GM19328 (cell line): Measurements from ENCODE around the gene TSG101.

Source experiments
- ATAC-seq: cut with Tn5 transposase; IDR thresholded peaks from one replicate; pipeline ENCODE4 v1.9.1; 2021; ENCODE audit warnings: mild to moderate bottlenecking, moderate library complexity; ENCODE audit not compliant: unreplicated experiment

Gene TSG101

GRCh38 chr11:18493310-18493709 lies 33.4 kb downstream of the TSG101 start:
- ATAC-seq: no peak

GRCh38 chr11:18492888-18493287 lies 33.9 kb downstream of the TSG101 start:
- no peak for ATAC-seq

- no peak for ATAC-seq
These were observed 34.8 kb downstream of the TSG101 start for GRCh38 chr11:18491924-18492323.

- no peak for ATAC-seq
These were observed 35.8 kb downstream of the TSG101 start for GRCh38 chr11:18490736-18491485.

GRCh38 chr11:18490319-18490718 lies 36.4 kb downstream of the TSG101 start:
- no peak for ATAC-seq

DNA sequence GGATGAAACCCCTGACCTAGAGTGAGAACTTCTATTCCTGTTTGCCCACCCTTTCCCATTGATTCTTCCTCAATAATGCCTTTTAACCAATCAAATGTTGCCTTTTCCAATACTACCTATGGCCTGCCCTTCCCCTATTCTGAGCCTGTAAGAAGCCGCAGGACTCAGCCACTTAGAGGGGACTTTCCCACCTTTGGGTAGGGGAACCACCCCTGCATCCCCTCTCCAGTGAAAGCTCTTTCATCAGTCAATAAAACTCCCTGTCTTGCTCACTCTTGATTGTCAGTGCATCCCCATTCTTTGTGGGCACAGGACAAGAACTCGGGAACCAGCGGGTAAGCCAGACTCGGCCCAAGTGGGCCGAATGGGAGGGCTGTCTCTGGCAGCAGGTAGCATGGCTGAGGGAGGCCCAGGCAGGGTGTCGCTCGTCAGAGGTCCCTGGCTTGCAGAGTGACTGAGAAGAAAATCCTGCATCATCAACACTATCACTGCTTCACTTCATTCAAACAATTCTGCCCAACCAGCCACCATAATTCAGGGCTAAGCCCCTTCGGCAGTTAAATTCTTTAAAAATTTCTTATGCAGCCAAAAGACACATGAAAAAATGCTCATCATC lies 40.7 kb downstream of the TSG101 start:
- no peak for ATAC-seq

- no peak for ATAC-seq
These were observed 47.7 kb downstream of the TSG101 start for GRCh38 chr11:18479063-18479462.

DNA sequence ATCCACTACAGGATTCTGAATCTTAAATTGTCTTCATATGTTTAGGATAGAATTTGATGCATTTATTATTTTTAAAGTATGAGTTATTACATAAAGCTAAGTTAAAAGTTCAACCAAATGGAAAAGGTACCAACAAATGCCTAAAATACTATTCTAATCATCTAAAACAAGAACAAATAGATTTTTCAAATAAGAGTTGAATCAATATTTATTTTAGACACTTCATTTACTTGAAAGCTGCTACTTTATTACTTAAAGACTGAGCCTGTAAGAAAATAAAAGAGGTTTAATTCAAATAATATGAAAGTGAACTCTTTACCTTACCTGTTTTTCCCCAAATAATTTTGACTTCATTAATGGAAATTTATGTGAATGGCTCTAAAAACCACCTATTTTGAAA lies 54.2 kb downstream of the TSG101 start:
- no peak for ATAC-seq

DNA sequence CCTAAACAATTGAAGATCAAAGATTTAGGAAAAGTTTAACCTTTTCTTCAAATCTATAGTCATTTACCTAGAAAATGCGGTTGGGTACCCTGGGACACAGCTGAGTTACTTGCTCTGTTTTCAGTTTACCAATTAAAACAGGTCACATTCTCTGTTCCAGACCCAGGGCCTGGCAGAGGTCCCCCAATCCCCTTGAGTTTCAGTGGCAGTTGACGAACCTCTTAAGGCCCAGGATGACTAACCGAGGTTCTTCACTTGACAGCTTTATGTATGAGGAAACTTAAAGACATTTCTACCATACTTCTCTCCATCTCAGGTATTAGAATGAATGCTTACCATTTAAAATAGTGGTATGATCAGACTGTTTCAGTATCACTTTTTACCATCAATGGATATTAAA lies 54.7 kb downstream of the TSG101 start:
- no peak for ATAC-seq

DNA sequence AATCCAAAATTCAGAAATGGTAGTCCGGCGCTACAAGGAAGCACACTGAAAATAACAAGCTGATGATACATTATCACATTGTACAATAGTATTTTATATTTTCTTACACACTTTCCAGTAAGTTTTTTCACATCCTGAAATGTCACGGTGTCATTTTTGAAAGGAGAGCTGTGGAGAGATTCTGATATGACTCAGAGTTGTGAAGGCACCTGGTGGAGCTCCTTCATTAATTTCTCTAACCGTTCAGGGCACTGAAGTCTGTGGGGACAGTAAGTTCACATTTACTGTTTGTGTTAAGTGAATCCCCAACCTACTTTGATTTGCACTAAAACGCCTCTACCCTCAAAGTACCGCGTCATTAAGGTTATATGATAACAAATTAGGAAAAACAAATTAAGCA lies 57.8 kb downstream of the TSG101 start:
- no peak for ATAC-seq

GRCh38 chr11:18468059-18468458 lies 58.7 kb downstream of the TSG101 start:
- no peak for ATAC-seq

GRCh38 chr11:18466402-18466801 lies 60.3 kb downstream of the TSG101 start:
- ATAC-seq: no peak

- ATAC-seq: no peak
These were observed 63.3 kb downstream of the TSG101 start for GRCh38 chr11:18463439-18463838.

GRCh38 chr11:18461909-18462308 lies 64.8 kb downstream of the TSG101 start:
- no peak for ATAC-seq

- ATAC-seq: no peak
These were observed 67.1 kb downstream of the TSG101 start for GRCh38 chr11:18459634-18460033.

GRCh38 chr11:18457450-18457849 lies 69.3 kb downstream of the TSG101 start:
- no peak for ATAC-seq

DNA sequence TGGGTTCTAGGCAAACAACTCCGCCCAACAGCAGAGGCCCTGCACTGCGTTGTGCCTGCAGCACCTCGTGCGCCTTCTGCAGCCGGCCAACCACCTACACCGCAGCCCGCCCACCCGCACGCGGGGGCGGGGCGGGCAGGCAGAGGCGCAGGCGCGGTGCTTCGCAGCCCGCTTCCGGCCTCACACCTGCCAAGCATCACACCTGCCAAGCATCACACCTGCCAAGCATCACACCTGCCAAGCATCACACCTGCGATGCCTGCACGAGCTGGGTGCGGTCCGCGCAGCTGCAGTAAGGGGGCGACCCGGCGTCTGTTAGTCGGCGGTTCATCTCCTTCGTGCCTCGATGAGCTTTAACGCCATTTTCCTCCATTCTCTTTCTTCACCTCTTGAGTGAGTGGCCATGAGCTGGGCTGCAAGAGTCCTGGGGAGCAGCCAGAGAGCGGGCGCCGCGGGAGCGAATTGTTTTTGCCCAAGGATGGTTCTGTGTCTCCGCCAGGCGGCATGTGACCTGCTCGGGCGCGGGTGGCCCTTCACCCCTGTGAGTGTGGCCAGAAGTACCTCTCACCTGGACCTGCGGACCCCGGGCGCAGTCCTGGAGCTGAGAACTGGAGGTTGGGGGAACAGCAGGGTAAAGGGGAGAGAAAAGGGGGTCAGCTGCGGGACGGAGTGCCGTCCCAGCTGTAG lies 70.9 kb downstream of the TSG101 start, which contains the start of gene LDHAL6A:
Gene LDHAL6A, plus strand, starts transcription at position 171 of the 687 bp plus-strand sequence. CDS start 825 bp downstream, outside the sequence.
- ATAC-seq: no peak

DNA sequence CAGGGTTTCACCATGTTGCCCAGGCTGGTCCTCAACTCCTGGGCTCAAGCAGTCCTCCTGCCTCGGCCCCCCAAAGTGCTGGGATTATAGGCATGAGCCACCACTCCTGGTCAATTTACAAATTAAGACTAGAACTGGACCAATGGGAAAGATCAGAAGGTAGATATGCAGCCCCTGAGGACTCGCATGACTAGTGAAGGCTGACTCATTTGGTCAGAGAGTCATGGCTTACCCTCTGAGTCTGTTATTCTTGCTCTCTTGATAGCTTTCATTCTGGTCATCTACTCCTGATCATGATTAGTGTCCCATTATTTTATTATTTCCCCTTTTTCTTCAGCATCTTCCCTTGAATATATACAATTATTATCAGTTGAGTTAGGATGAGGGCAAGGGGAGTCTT lies 73.8 kb downstream of the TSG101 start:
- ATAC-seq: no peak

DNA sequence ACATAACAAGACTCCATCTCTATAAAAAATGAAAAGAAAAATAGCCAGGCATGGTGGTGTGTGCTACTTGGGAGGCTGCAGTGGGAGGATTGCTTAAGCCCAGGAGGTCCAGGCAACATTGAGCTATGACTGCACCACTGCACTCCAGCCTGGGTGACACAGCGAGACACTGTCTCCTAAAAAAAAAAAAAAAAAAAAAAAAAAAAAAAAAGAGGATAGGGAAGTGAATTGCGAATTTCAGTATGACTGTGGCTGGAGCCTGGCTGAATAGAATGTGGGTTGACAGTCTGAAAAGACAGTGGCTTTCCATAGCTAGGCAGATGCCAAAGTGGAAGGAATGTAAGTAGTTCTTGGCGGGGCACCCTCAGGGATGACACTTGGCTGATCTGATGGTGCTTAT lies 77.5 kb downstream of the TSG101 start:
- ATAC-seq: no peak

DNA sequence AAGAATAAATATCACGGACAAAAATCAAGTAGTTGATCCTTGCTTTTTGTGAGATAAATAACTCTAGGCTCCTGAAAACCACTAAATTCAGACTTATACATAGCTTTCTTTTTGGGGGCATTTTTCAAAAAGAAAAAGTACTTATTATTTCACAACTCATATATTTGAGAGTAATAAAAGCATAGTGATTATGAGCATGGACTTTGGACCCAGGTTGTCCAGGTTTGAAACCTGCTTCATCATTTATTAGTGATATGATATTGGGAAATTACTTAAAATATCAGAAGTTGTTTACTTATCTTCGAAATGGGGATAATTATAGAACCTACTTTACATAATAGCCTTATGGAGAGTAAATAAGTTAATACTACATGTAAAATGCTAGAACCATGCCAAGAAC lies 88.1 kb downstream of the TSG101 start:
- no peak for ATAC-seq
